HUES48 (cell line): ENCODE data around the gene FNDC3B.

Experiments used
- H3K27ac ChIP-seq: one replicate; pipeline ENCODE4 v1.7.0; 2013; ENCODE audit warnings: low read depth, low read length, inconsistent platforms
- H3K27me3 ChIP-seq: 2 replicates; pipeline ENCODE4 v1.6.1; 2013; ENCODE audit warnings: mild to moderate bottlenecking, low read length; ENCODE audit not compliant: control insufficient read depth, insufficient read depth
- H3K36me3 ChIP-seq: 2 replicates; pipeline ENCODE4 v1.6.1; 2013; ENCODE audit warnings: low read length; ENCODE audit not compliant: control insufficient read depth, insufficient read depth
- H3K4me1 ChIP-seq: 2 replicates; pipeline ENCODE4 v1.6.1; 2013; ENCODE audit warnings: mild to moderate bottlenecking, low read length; ENCODE audit not compliant: control insufficient read depth, insufficient read depth
- H3K4me3 ChIP-seq: 2 replicates; pipeline ENCODE4 v1.5.1; 2013; ENCODE audit warnings: mild to moderate bottlenecking, low read depth, low read length
- H3K9ac ChIP-seq: 2 replicates; pipeline ENCODE4 v1.6.1; 2013; ENCODE audit warnings: mild to moderate bottlenecking, low read depth, low read length, moderate library complexity
- H3K9me3 ChIP-seq: 2 replicates; pipeline ENCODE4 v1.6.1; 2013; ENCODE audit warnings: low read length; ENCODE audit not compliant: control insufficient read depth, insufficient read depth

FNDC3B gene

GRCh38 chr3:172294223-172294806 is 254.9 kb downstream of the FNDC3B start:
- Histone ChIP-seq H3K27me3 (no peaks in the 10 kb centered on the region), H3K9ac (no peak overlapping the region), H3K36me3 (peaks cover 52% of the 10 kb centered on the region), H3K4me3 (no peak overlapping the region), H3K27ac (no peak overlapping the region), H3K4me1 (no peaks in the 10 kb centered on the region), H3K9me3 (no peaks in the 10 kb centered on the region)

- Histone ChIP-seq H3K4me1 (peaks cover 17% of the 10 kb centered on the region), H3K4me3 (no peak overlapping the region), H3K27me3 (no peaks in the 10 kb centered on the region), H3K36me3 (peaks cover 45% of the 10 kb centered on the region), H3K27ac (no peak overlapping the region), H3K9me3 (no peaks in the 10 kb centered on the region), H3K9ac (no peak overlapping the region)
Measured at GRCh38 chr3:172296248-172296974, 257.0 kb downstream of the FNDC3B start.

- Histone ChIP-seq H3K36me3 (peaks cover 43% of the 10 kb centered on the region), H3K9me3 (no peaks in the 10 kb centered on the region), H3K4me1 (peaks cover 19% of the 10 kb centered on the region), H3K9ac (no peak overlapping the region), H3K4me3 (no peak overlapping the region), H3K27ac (no peak overlapping the region), H3K27me3 (no peaks in the 10 kb centered on the region)
Measured at GRCh38 chr3:172296975-172297332, 257.6 kb downstream of the FNDC3B start.

GRCh38 chr3:172298247-172298646 is 258.9 kb downstream of the FNDC3B start:
- H3K4me3 ChIP-seq = no peak overlapping the region
- H3K9me3 ChIP-seq = no peaks in the 10 kb centered on the region
- peaks cover 39% of the 10 kb centered on the region for H3K36me3 ChIP-seq
- peaks cover 19% of the 10 kb centered on the region for H3K4me1 ChIP-seq
- H3K9ac ChIP-seq = no peak overlapping the region
- no peaks in the 10 kb centered on the region for H3K27me3 ChIP-seq
- no peak overlapping the region for H3K27ac ChIP-seq

GRCh38 chr3:172300187-172300586 is 260.8 kb downstream of the FNDC3B start:
- peaks cover 19% of the 10 kb centered on the region for H3K4me1 ChIP-seq
- H3K9me3 ChIP-seq = no peaks in the 10 kb centered on the region
- no peak overlapping the region for H3K4me3 ChIP-seq
- H3K27ac ChIP-seq = peak overlapping the region; percentile 1
- H3K36me3 ChIP-seq = peaks cover 33% of the 10 kb centered on the region
- no peak overlapping the region for H3K9ac ChIP-seq
- H3K27me3 ChIP-seq = no peaks in the 10 kb centered on the region

- Histone ChIP-seq H3K4me3 (no peak overlapping the region), H3K4me1 (peaks cover 19% of the 10 kb centered on the region), H3K27me3 (no peaks in the 10 kb centered on the region), H3K9ac (no peak overlapping the region), H3K36me3 (peaks cover 27% of the 10 kb centered on the region), H3K27ac (peak overlapping the region; percentile 1), H3K9me3 (no peaks in the 10 kb centered on the region)
Measured at GRCh38 chr3:172300862-172301261, 261.5 kb downstream of the FNDC3B start.

GRCh38 chr3:172302203-172302602 is 262.8 kb downstream of the FNDC3B start:
- no peaks in the 10 kb centered on the region for H3K27me3 ChIP-seq
- H3K4me3 ChIP-seq = no peak overlapping the region
- no peak overlapping the region for H3K27ac ChIP-seq
- peaks cover 34% of the 10 kb centered on the region for H3K36me3 ChIP-seq
- H3K9ac ChIP-seq = no peak overlapping the region
- no peaks in the 10 kb centered on the region for H3K9me3 ChIP-seq
- peaks cover 19% of the 10 kb centered on the region for H3K4me1 ChIP-seq

- no peak overlapping the region for H3K9ac ChIP-seq
- H3K4me1 ChIP-seq = peaks cover 19% of the 10 kb centered on the region
- no peaks in the 10 kb centered on the region for H3K9me3 ChIP-seq
- H3K27me3 ChIP-seq = no peaks in the 10 kb centered on the region
- H3K27ac ChIP-seq = no peak overlapping the region
- no peak overlapping the region for H3K4me3 ChIP-seq
- H3K36me3 ChIP-seq = peaks cover 40% of the 10 kb centered on the region
Measured at GRCh38 chr3:172303181-172303580, 263.8 kb downstream of the FNDC3B start.

GRCh38 chr3:172303941-172304558 is 264.7 kb downstream of the FNDC3B start:
- Histone ChIP-seq H3K9ac (no peak overlapping the region), H3K9me3 (no peaks in the 10 kb centered on the region), H3K27ac (no peak overlapping the region), H3K27me3 (no peaks in the 10 kb centered on the region), H3K36me3 (peaks cover 38% of the 10 kb centered on the region), H3K4me3 (no peak overlapping the region), H3K4me1 (peaks cover 19% of the 10 kb centered on the region)

GRCh38 chr3:172305552-172305951 is 266.2 kb downstream of the FNDC3B start:
- peaks cover 11% of the 10 kb centered on the region for H3K4me1 ChIP-seq
- no peak overlapping the region for H3K4me3 ChIP-seq
- H3K9ac ChIP-seq = no peak overlapping the region
- no peaks in the 10 kb centered on the region for H3K27me3 ChIP-seq
- H3K27ac ChIP-seq = no peak overlapping the region
- no peaks in the 10 kb centered on the region for H3K9me3 ChIP-seq
- H3K36me3 ChIP-seq = peaks cover 44% of the 10 kb centered on the region

- H3K27ac ChIP-seq = no peak overlapping the region
- H3K4me1 ChIP-seq = peaks cover 7% of the 10 kb centered on the region; the same call in 1 of the 2 replicates
- H3K9ac ChIP-seq = no peak overlapping the region
- no peaks in the 10 kb centered on the region for H3K9me3 ChIP-seq
- H3K4me3 ChIP-seq = no peak overlapping the region
- no peaks in the 10 kb centered on the region for H3K27me3 ChIP-seq
- peaks cover 48% of the 10 kb centered on the region for H3K36me3 ChIP-seq
Measured at GRCh38 chr3:172305974-172306373, 266.6 kb downstream of the FNDC3B start.
